GM18520 (cell line): ENCODE results near the gene ANKRD40.
"Not testable (repeated sequence)": the region's sequence is repeated elsewhere in the genome, so short reads cannot be mapped to it uniquely, and the experiment has no call there.

ENCODE experiments used
- ATAC-seq: cut with Tn5 transposase; IDR thresholded peaks from one replicate; pipeline ENCODE4 v1.9.1; 2021; ENCODE audit not compliant: unreplicated experiment

The ANKRD40 gene

GRCh38 chr17:50707289-50708049 is at the start of gene ANKRD40:
Gene ANKRD40, minus strand, starts transcription at chr17:50707914. Its CDS starts 260 bp downstream, at chr17:50707654.
- peak; percentile 87 for ATAC-seq

- no peak for ATAC-seq
Measured at GRCh38 chr17:50754521-50754920, 46.8 kb upstream of the ANKRD40 start.

GRCh38 chr17:50749245-50749644 is 41.5 kb upstream of the ANKRD40 start:
- ATAC-seq: no peak

- ATAC-seq: no peak
Measured at GRCh38 chr17:50745631-50746030, 37.9 kb upstream of the ANKRD40 start.

GRCh38 chr17:50739098-50739497 is 31.4 kb upstream of the ANKRD40 start:
- ATAC-seq: no peak

- ATAC-seq: no peak
Measured at GRCh38 chr17:50737118-50737698, 29.5 kb upstream of the ANKRD40 start.

GRCh38 chr17:50735287-50735686 is 27.6 kb upstream of the ANKRD40 start:
- ATAC-seq: no peak

GRCh38 chr17:50731575-50732460 is 24.1 kb upstream of the ANKRD40 start:
- no peak for ATAC-seq

- ATAC-seq: no peak
Measured at GRCh38 chr17:50728881-50729765, 21.4 kb upstream of the ANKRD40 start.

- no peak for ATAC-seq
Measured at GRCh38 chr17:50728112-50728429, 20.4 kb upstream of the ANKRD40 start.

GRCh38 chr17:50725769-50726655 is 18.3 kb upstream of the ANKRD40 start:
- no peak for ATAC-seq

GRCh38 chr17:50724622-50725021 is 16.9 kb upstream of the ANKRD40 start:
- ATAC-seq: not testable (repeated sequence)

GRCh38 chr17:50722746-50723145 is 15.0 kb upstream of the ANKRD40 start:
- ATAC-seq: no peak

GRCh38 chr17:50721194-50722010 is 13.7 kb upstream of the ANKRD40 start:
- no peak for ATAC-seq

GRCh38 chr17:50719924-50720794 is 12.4 kb upstream of the ANKRD40 start:
- no peak for ATAC-seq

GRCh38 chr17:50719144-50719923 is 11.6 kb upstream of the ANKRD40 start, which contains the start of gene LUC7L3:
Gene LUC7L3, plus strand, starts transcription at chr17:50719603. Its CDS starts 130 bp downstream, at chr17:50719733.
- peak; percentile 87 for ATAC-seq

- no peak for ATAC-seq
Measured at GRCh38 chr17:50715471-50715870, 7.8 kb upstream of the ANKRD40 start.
